RWPE2 (cell line): ENCODE measurements around the gene RELT.

Source experiments
- ATAC-seq: fragments of 200-7000 bp; cut with Tn5 transposase; 3 replicates; pipeline ENCODE4 v1.9.1; 2021; ENCODE audit warnings: low read depth
- DNase-seq: peaks from one replicate; pipeline ENCODE4 v3.0.0-alpha.2; 2020; ENCODE audit warnings: low spot score
- H3K27ac ChIP-seq: fragments of 450-650 bp; 2 replicates; pipeline ENCODE4 v1.5.1; 2017; ENCODE audit warnings: mild to moderate bottlenecking; ENCODE audit not compliant: poor library complexity, severe bottlenecking
- H3K27me3 ChIP-seq: fragments of 250-450 bp; sonication (Bioruptor Pico); 2 replicates; pipeline ENCODE4 v1.5.1; 2021; ENCODE audit warnings: mild to moderate bottlenecking, moderate library complexity; ENCODE audit not compliant: insufficient read depth, poor library complexity, severe bottlenecking
- H3K36me3 ChIP-seq: fragments of 250-450 bp; sonication (Bioruptor Pico); 2 replicates; pipeline ENCODE4 v1.5.1; 2020; ENCODE audit warnings: low read depth, mild to moderate bottlenecking, moderate library complexity
- H3K4me1 ChIP-seq: fragments of 250-450 bp; sonication (Bioruptor Pico); 2 replicates; pipeline ENCODE4 v1.5.1; 2021; ENCODE audit warnings: mild to moderate bottlenecking, moderate library complexity; ENCODE audit not compliant: insufficient read depth, poor library complexity, severe bottlenecking
- H3K4me3 ChIP-seq: fragments of 250-450 bp; sonication (Bioruptor Pico); 2 replicates; pipeline ENCODE4 v1.5.1; 2021; ENCODE audit warnings: mild to moderate bottlenecking, moderate library complexity; ENCODE audit not compliant: severe bottlenecking
- H3K9me3 ChIP-seq: fragments of 250-450 bp; sonication (Bioruptor Pico); 2 replicates; pipeline ENCODE4 v1.5.1; 2021; ENCODE audit warnings: mild to moderate bottlenecking, moderate library complexity; ENCODE audit not compliant: severe bottlenecking
- CTCF ChIP-seq: fragments of 450-650 bp; IDR thresholded peaks from one replicate; pipeline ENCODE4 v1.5.1; 2017; ENCODE audit warnings: mild to moderate bottlenecking, moderate library complexity; ENCODE audit not compliant: poor library complexity, severe bottlenecking

Gene RELT

GRCh38 chr11:73394416-73395296 lies 18.5 kb downstream of the RELT start:
- Histone ChIP-seq H3K4me3 (no peak overlapping the region), H3K4me1 (no peaks in the 10 kb centered on the region), H3K36me3 (peaks cover 40% of the 10 kb centered on the region; the same call in 1 of the 2 replicates), H3K9me3 (no peaks in the 10 kb centered on the region), H3K27me3 (no peaks in the 10 kb centered on the region), H3K27ac (no peak overlapping the region)
- TF ChIP-seq CTCF = no peak
- DNase-seq (peak; percentile 51), ATAC-seq (no peak)

- TF ChIP-seq CTCF = no peak
- H3K4me1 ChIP-seq = no peaks in the 10 kb centered on the region
- peaks cover 39% of the 10 kb centered on the region; the same call in 1 of the 2 replicates for H3K36me3 ChIP-seq
- no peak overlapping the region for H3K27ac ChIP-seq
- H3K27me3 ChIP-seq = no peaks in the 10 kb centered on the region
- H3K9me3 ChIP-seq = no peaks in the 10 kb centered on the region
- H3K4me3 ChIP-seq = no peak overlapping the region
- DNase-seq = no peak
- no peak for ATAC-seq
These were observed 19.4 kb downstream of the RELT start for GRCh38 chr11:73395297-73396208.

GRCh38 chr11:73396251-73396930 lies 20.2 kb downstream of the RELT start:
- no peaks in the 10 kb centered on the region for H3K9me3 ChIP-seq
- H3K27me3 ChIP-seq = no peaks in the 10 kb centered on the region
- no peak for DNase-seq
- no peak for TF ChIP-seq CTCF
- no peak overlapping the region for H3K4me3 ChIP-seq
- no peaks in the 10 kb centered on the region for H3K4me1 ChIP-seq
- no peak overlapping the region for H3K27ac ChIP-seq
- peaks cover 37% of the 10 kb centered on the region; the same call in 1 of the 2 replicates for H3K36me3 ChIP-seq
- no peak for ATAC-seq

GRCh38 chr11:73396985-73397384 lies 20.8 kb downstream of the RELT start:
- no peak for TF ChIP-seq CTCF
- Histone ChIP-seq H3K27me3 (no peaks in the 10 kb centered on the region), H3K27ac (no peak overlapping the region), H3K36me3 (peaks cover 37% of the 10 kb centered on the region; the same call in 1 of the 2 replicates), H3K4me1 (no peaks in the 10 kb centered on the region), H3K9me3 (no peaks in the 10 kb centered on the region), H3K4me3 (no peak overlapping the region)
- no peak for ATAC-seq
- DNase-seq = no peak
